ENCODE measurements around the gene TMEM59L.
A peak's percentile ranks its signal among the peaks of the same experiment; 100 is the strongest.
"Not testable (repeated sequence)": the region's sequence is repeated elsewhere in the genome, so short reads cannot be mapped to it uniquely, and the experiment has no call there.

The TMEM59L gene

GRCh38 chr19:18612772-18613588 is at the start of gene TMEM59L:
Gene TMEM59L, plus strand, starts transcription at chr19:18612870. Its CDS starts 89 bp downstream, at chr19:18612959.
- DNase-seq (ENCODE audit: low read depth in 2 of 2) = no peak

- no peak for DNase-seq (ENCODE audit: low read depth in 2 of 2)
These were observed 45.7 kb upstream of the TMEM59L start for GRCh38 chr19:18566953-18567352.

GRCh38 chr19:18568367-18568766 is 44.3 kb upstream of the TMEM59L start:
- no peak for DNase-seq (ENCODE audit: low read depth in 2 of 2)

GRCh38 chr19:18571564-18572344 is 40.9 kb upstream of the TMEM59L start, which contains the start of gene UBA52:
Gene UBA52, plus strand, starts transcription at chr19:18571857. Its CDS starts 1,444 bp downstream, at chr19:18573301.
- peak; percentile 98 to 99 for DNase-seq (ENCODE audit: low read depth in 2 of 2)

GRCh38 chr19:18574691-18575291 is 37.9 kb upstream of the TMEM59L start:
- DNase-seq (ENCODE audit: low read depth in 2 of 2) = no peak

- DNase-seq (ENCODE audit: low read depth in 2 of 2) = no peak
These were observed 36.3 kb upstream of the TMEM59L start for GRCh38 chr19:18576383-18576782.

GRCh38 chr19:18577365-18577914 is 35.2 kb upstream of the TMEM59L start:
- DNase-seq (ENCODE audit: low read depth in 2 of 2) = no peak

GRCh38 chr19:18580311-18580710 is 32.4 kb upstream of the TMEM59L start:
- DNase-seq (ENCODE audit: low read depth in 2 of 2) = no peak

- no peak for DNase-seq (ENCODE audit: low read depth in 2 of 2)
These were observed 26.4 kb upstream of the TMEM59L start for GRCh38 chr19:18586306-18586705.

- DNase-seq (ENCODE audit: low read depth in 2 of 2) = no peak
These were observed 25.1 kb upstream of the TMEM59L start for GRCh38 chr19:18587561-18587960.

- DNase-seq (ENCODE audit: low read depth in 2 of 2) = no peak
These were observed 24.6 kb upstream of the TMEM59L start for GRCh38 chr19:18587962-18588610.

- DNase-seq (ENCODE audit: low read depth in 2 of 2) = peak; percentile 79 to 84
These were observed 23.9 kb upstream of the TMEM59L start, which contains the start of gene REX1BD for GRCh38 chr19:18588611-18589379. Gene REX1BD, plus strand, starts transcription at chr19:18588798. Its CDS starts 4 bp downstream, at chr19:18588802.

GRCh38 chr19:18589380-18590272 is 23.0 kb upstream of the TMEM59L start:
- peak; percentile 58 to 66 for DNase-seq (ENCODE audit: low read depth in 2 of 2)

- DNase-seq (ENCODE audit: low read depth in 2 of 2) = no peak
These were observed 22.1 kb upstream of the TMEM59L start for GRCh38 chr19:18590273-18591272.

GRCh38 chr19:18591735-18592385 is 20.8 kb upstream of the TMEM59L start:
- DNase-seq (ENCODE audit: low read depth in 2 of 2) = no peak

- not testable (repeated sequence) for DNase-seq (ENCODE audit: low read depth in 2 of 2)
These were observed 19.9 kb upstream of the TMEM59L start for GRCh38 chr19:18592732-18593131.

GRCh38 chr19:18593367-18594095 is 19.1 kb upstream of the TMEM59L start:
- no peak for DNase-seq (ENCODE audit: low read depth in 2 of 2)

Measured in stimulated activated CD4-positive, alpha-beta T cell treated with anti-CD3 and anti-CD28 coated beads, Interleukin-4, amount 100 ng/mL, for 48 hours (primary cell).